ENCODE results near the gene SNRPN.
"Not testable (repeated sequence)": the region's sequence is repeated elsewhere in the genome, so short reads cannot be mapped to it uniquely, and the experiment has no call there.

Gene SNRPN

GRCh38 chr15:24954783-24955530 is at the start of gene SNRPN, which contains the start of gene SNURF:
SNRPN (plus strand) TSS chr15:24954987; CDS start chr15:24974454, 19,467 bp downstream.
SNURF (plus strand) TSS chr15:24954987; CDS start chr15:24955049, 62 bp downstream.
- Histone ChIP-seq H3K27me3 (ENCODE audit: low read depth, low read length) (no peaks in the 10 kb centered on the region), H4K20me1 (ENCODE audit: insufficient read depth, low read length) (peaks cover 15% of the 10 kb centered on the region), H3K36me3 (replicated peaks; ENCODE audit: low read depth, low read length) (peaks cover 21% of the 10 kb centered on the region), H3K9ac (ENCODE audit: low read length) (peak within 1 kb of the TSS; percentile 96), H3K4me2 (ENCODE audit: low read length) (peak within 1 kb of the TSS; percentile 76), H3K4me3 (ENCODE audit: low read length) (peak within 1 kb of the TSS; percentile 100), H2AFZ (ENCODE audit: low read depth, low read length) (peak within 1 kb of the TSS; percentile 94), H3K9me3 (ENCODE audit: insufficient read depth, low read length) (peaks cover 3% of the 10 kb centered on the region; the same call in 1 of the 2 replicates), H3K79me2 (ENCODE audit: low read length) (peaks cover 52% of the 10 kb centered on the region), H3K27ac (ENCODE audit: low read length) (peak within 1 kb of the TSS; percentile 87), H3K4me1 (ENCODE audit: low read length) (peaks cover 8% of the 10 kb centered on the region)
- TF ChIP-seq EZH2phosphoT487 (IDR thresholded peaks at IDR 0.05; ENCODE audit: low read depth), result no peak
- no peak for TF ChIP-seq CTCF (IDR thresholded peaks at IDR 0.05; ENCODE audit: low read depth, low read length)

GRCh38 chr15:24916305-24917009 is 38.3 kb upstream of the SNRPN start:
- Histone ChIP-seq H2AFZ (ENCODE audit: low read depth, low read length) (no peak overlapping the region), H3K27ac (ENCODE audit: low read length) (no peak overlapping the region), H3K27me3 (ENCODE audit: low read depth, low read length) (no peaks in the 10 kb centered on the region), H3K4me3 (ENCODE audit: low read length) (no peak overlapping the region), H3K79me2 (ENCODE audit: low read length) (no peaks in the 10 kb centered on the region), H3K4me1 (ENCODE audit: low read length) (no peaks in the 10 kb centered on the region), H4K20me1 (ENCODE audit: insufficient read depth, low read length) (no peaks in the 10 kb centered on the region), H3K9ac (ENCODE audit: low read length) (no peak overlapping the region), H3K4me2 (ENCODE audit: low read length) (no peak overlapping the region), H3K36me3 (replicated peaks; ENCODE audit: low read depth, low read length) (no peaks in the 10 kb centered on the region), H3K9me3 (ENCODE audit: insufficient read depth, low read length) (no peaks in the 10 kb centered on the region)
- no peak for TF ChIP-seq CTCF (IDR thresholded peaks at IDR 0.05; ENCODE audit: low read depth, low read length)
- TF ChIP-seq EZH2phosphoT487 (IDR thresholded peaks at IDR 0.05; ENCODE audit: low read depth), result no peak

- Histone ChIP-seq H3K27me3 (ENCODE audit: low read depth, low read length) (no peaks in the 10 kb centered on the region), H3K9me3 (ENCODE audit: insufficient read depth, low read length) (no peaks in the 10 kb centered on the region), H4K20me1 (ENCODE audit: insufficient read depth, low read length) (no peaks in the 10 kb centered on the region), H3K36me3 (replicated peaks; ENCODE audit: low read depth, low read length) (no peaks in the 10 kb centered on the region), H3K79me2 (ENCODE audit: low read length) (no peaks in the 10 kb centered on the region), H3K9ac (ENCODE audit: low read length) (no peak overlapping the region), H3K27ac (ENCODE audit: low read length) (no peak overlapping the region), H3K4me2 (ENCODE audit: low read length) (no peak overlapping the region), H2AFZ (ENCODE audit: low read depth, low read length) (no peak overlapping the region), H3K4me1 (ENCODE audit: low read length) (no peaks in the 10 kb centered on the region), H3K4me3 (ENCODE audit: low read length) (no peak overlapping the region)
- TF ChIP-seq CTCF (IDR thresholded peaks at IDR 0.05; ENCODE audit: low read depth, low read length) (no peak), EZH2phosphoT487 (IDR thresholded peaks at IDR 0.05; ENCODE audit: low read depth) (no peak)
These were observed 37.4 kb upstream of the SNRPN start for GRCh38 chr15:24917431-24917830.

GRCh38 chr15:24919446-24919845 is 35.3 kb upstream of the SNRPN start:
- H3K36me3 ChIP-seq (replicated peaks; ENCODE audit: low read depth, low read length), result no peaks in the 10 kb centered on the region
- H4K20me1 ChIP-seq (ENCODE audit: insufficient read depth, low read length), result no peaks in the 10 kb centered on the region
- no peak overlapping the region for H3K9ac ChIP-seq (ENCODE audit: low read length)
- H2AFZ ChIP-seq (ENCODE audit: low read depth, low read length), result no peak overlapping the region
- H3K4me2 ChIP-seq (ENCODE audit: low read length), result no peak overlapping the region
- H3K9me3 ChIP-seq (ENCODE audit: insufficient read depth, low read length), result no peaks in the 10 kb centered on the region
- H3K27me3 ChIP-seq (ENCODE audit: low read depth, low read length), result no peaks in the 10 kb centered on the region
- no peak overlapping the region for H3K27ac ChIP-seq (ENCODE audit: low read length)
- TF ChIP-seq CTCF (IDR thresholded peaks at IDR 0.05; ENCODE audit: low read depth, low read length) (no peak), EZH2phosphoT487 (IDR thresholded peaks at IDR 0.05; ENCODE audit: low read depth) (no peak)
- no peaks in the 10 kb centered on the region for H3K4me1 ChIP-seq (ENCODE audit: low read length)
- no peak overlapping the region for H3K4me3 ChIP-seq (ENCODE audit: low read length)
- no peaks in the 10 kb centered on the region for H3K79me2 ChIP-seq (ENCODE audit: low read length)

- H3K9ac ChIP-seq (ENCODE audit: low read length); H3K36me3 ChIP-seq (replicated peaks; ENCODE audit: low read depth, low read length); H3K27me3 ChIP-seq (ENCODE audit: low read depth, low read length); H2AFZ ChIP-seq (ENCODE audit: low read depth, low read length); H4K20me1 ChIP-seq (ENCODE audit: insufficient read depth, low read length); H3K27ac ChIP-seq (ENCODE audit: low read length); H3K4me3 ChIP-seq (ENCODE audit: low read length); H3K9me3 ChIP-seq (ENCODE audit: insufficient read depth, low read length); H3K4me2 ChIP-seq (ENCODE audit: low read length); H3K4me1 ChIP-seq (ENCODE audit: low read length); H3K79me2 ChIP-seq (ENCODE audit: low read length): not testable (repeated sequence)
These were observed 32.0 kb upstream of the SNRPN start for GRCh38 chr15:24922781-24923180.

Measured in OCI-LY3 (cell line).